ENCODE measurements around the gene SELL.

DNA sequence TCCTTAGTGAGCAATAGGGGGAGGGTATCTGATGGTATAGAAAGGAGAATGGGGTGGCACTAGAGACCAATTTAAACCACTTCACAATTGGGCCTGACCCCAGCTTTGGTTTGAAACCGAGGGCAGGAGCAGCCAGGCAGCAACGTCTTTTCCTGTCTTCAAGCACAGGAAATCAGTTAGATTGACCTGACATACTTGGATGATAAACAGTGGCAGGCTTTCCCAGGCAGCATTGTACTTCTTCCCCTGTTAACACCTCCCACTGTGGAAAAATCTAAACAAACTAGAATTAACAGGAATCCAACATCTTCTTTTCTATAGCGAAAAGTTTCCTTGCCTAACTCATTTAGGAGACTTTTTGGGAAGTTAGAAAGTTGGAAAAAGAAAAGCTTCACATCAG is 40.6 kb downstream of the SELL start:
- TF ChIP-seq, protein P1, sequence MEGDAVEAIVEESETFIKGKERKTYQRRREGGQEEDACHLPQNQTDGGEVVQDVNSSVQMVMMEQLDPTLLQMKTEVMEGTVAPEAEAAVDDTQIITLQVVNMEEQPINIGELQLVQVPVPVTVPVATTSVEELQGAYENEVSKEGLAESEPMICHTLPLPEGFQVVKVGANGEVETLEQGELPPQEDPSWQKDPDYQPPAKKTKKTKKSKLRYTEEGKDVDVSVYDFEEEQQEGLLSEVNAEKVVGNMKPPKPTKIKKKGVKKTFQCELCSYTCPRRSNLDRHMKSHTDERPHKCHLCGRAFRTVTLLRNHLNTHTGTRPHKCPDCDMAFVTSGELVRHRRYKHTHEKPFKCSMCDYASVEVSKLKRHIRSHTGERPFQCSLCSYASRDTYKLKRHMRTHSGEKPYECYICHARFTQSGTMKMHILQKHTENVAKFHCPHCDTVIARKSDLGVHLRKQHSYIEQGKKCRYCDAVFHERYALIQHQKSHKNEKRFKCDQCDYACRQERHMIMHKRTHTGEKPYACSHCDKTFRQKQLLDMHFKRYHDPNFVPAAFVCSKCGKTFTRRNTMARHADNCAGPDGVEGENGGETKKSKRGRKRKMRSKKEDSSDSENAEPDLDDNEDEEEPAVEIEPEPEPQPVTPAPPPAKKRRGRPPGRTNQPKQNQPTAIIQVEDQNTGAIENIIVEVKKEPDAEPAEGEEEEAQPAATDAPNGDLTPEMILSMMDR (IDR thresholded peaks at IDR 0.05; ENCODE audit: insufficient read depth, low read length, poor library complexity, severe bottlenecking) = no peak
- TF ChIP-seq EZH2phosphoT487 (conservative IDR thresholded peaks at IDR 0.05; ENCODE audit: low read length) = no peak

All from SU-DHL-6 (cell line).